Astrocyte (in vitro differentiated cells and primary cell): ENCODE data around the gene SHROOM3. TPM values are rescaled to one million over a fixed set of nuclear protein-coding genes. Genes with fewer than 3 reads are reported as not detected.

Experiments
- DNase-seq: peaks from one replicate; pipeline ENCODE4 v3.0.0-alpha.2; 2010; ENCODE audit warnings: low read depth
- FAIRE-seq: peaks from 2 replicates; lab custom pipeline; 2011; peaks lifted over from hg19 to GRCh38; lab: Jason Lieb, UNC
- H2AFZ ChIP-seq: 2 replicates; pipeline ENCODE4 v1.6.0; 2012; ENCODE audit warnings: low read depth, low read length, inconsistent platforms
- H3K27ac ChIP-seq: 2 replicates; pipeline ENCODE4 v1.5.1; 2011; ENCODE audit warnings: low read depth, low read length, inconsistent platforms
- H3K27me3 ChIP-seq: 2 replicates; pipeline ENCODE4 v1.6.0; 2011; ENCODE audit warnings: low read length, inconsistent platforms; ENCODE audit not compliant: insufficient read depth
- H3K36me3 ChIP-seq: 2 replicates; pipeline ENCODE4 v1.5.1; 2011; ENCODE audit warnings: low read length, inconsistent platforms; ENCODE audit not compliant: insufficient read depth
- H3K4me1 ChIP-seq: 2 replicates; pipeline ENCODE4 v1.5.1; 2011; ENCODE audit warnings: low read length, inconsistent platforms; ENCODE audit not compliant: insufficient read depth
- H3K4me2 ChIP-seq: 2 replicates; pipeline ENCODE4 v1.6.0; 2012; ENCODE audit warnings: low read length, inconsistent platforms
- H3K4me3 ChIP-seq: 2 replicates; pipeline ENCODE4 v1.5.1; 2011; ENCODE audit warnings: low read depth, mild to moderate bottlenecking, low read length, inconsistent platforms; ENCODE audit not compliant: insufficient read depth
- H3K79me2 ChIP-seq: 2 replicates; pipeline ENCODE4 v1.6.0; 2012; ENCODE audit warnings: mild to moderate bottlenecking, low read length, inconsistent platforms; ENCODE audit not compliant: insufficient read depth
- H3K9ac ChIP-seq: 2 replicates; pipeline ENCODE4 v1.6.0; 2012; ENCODE audit warnings: mild to moderate bottlenecking, low read length, inconsistent platforms
- H3K9me3 ChIP-seq: 2 replicates; pipeline ENCODE4 v1.5.1; 2012; ENCODE audit warnings: low read depth, mild to moderate bottlenecking, low read length, inconsistent platforms; ENCODE audit not compliant: insufficient read depth
- H4K20me1 ChIP-seq: 2 replicates; pipeline ENCODE4 v1.6.0; 2012; ENCODE audit warnings: low read length, inconsistent platforms; ENCODE audit not compliant: insufficient read depth
- H3K27ac Mint-ChIP-seq: one replicate; pipeline ENCODE4 v1.8.0; 2021; ENCODE audit warnings: mild to moderate bottlenecking, mixed read lengths; ENCODE audit not compliant: unreplicated experiment
- H3K27me3 Mint-ChIP-seq: one replicate; pipeline ENCODE4 v1.8.0; 2021; ENCODE audit warnings: low read depth, mixed read lengths; ENCODE audit not compliant: unreplicated experiment
- H3K36me3 Mint-ChIP-seq: one replicate; pipeline ENCODE4 v1.8.0; 2021; ENCODE audit warnings: low read depth, mixed read lengths; ENCODE audit not compliant: unreplicated experiment
- H3K4me1 Mint-ChIP-seq: one replicate; pipeline ENCODE4 v1.8.0; 2021; ENCODE audit warnings: low read depth, mixed read lengths; ENCODE audit not compliant: unreplicated experiment
- H3K4me3 Mint-ChIP-seq: one replicate; pipeline ENCODE4 v1.8.0; 2021; ENCODE audit warnings: mild to moderate bottlenecking, moderate library complexity, mixed read lengths; ENCODE audit not compliant: unreplicated experiment
- H3K9me3 Mint-ChIP-seq: one replicate; pipeline ENCODE4 v1.8.0; 2021; ENCODE audit warnings: mild to moderate bottlenecking, mixed read lengths; ENCODE audit not compliant: unreplicated experiment
- CTCF ChIP-seq: IDR thresholded peaks from 2 replicates; pipeline ENCODE4 v1.5.1; 2011; ENCODE audit warnings: low read depth, mild to moderate bottlenecking, inconsistent platforms, low read length, moderate library complexity; ENCODE audit not compliant: insufficient read depth
- EZH2 ChIP-seq: IDR thresholded peaks from 2 replicates; pipeline ENCODE4 v1.6.1; 2012; ENCODE audit warnings: mild to moderate bottlenecking, low read length, inconsistent platforms; ENCODE audit not compliant: insufficient read depth
- total RNA-seq: library from RNA; stranded (reverse); gene quantifications from 2 replicates; pipeline ENCODE4 v1.2.1, GENCODE V29; 2021

The SHROOM3 gene
- total RNA-seq, 1 donor from 2014 or later = 64.6 TPM

DNA sequence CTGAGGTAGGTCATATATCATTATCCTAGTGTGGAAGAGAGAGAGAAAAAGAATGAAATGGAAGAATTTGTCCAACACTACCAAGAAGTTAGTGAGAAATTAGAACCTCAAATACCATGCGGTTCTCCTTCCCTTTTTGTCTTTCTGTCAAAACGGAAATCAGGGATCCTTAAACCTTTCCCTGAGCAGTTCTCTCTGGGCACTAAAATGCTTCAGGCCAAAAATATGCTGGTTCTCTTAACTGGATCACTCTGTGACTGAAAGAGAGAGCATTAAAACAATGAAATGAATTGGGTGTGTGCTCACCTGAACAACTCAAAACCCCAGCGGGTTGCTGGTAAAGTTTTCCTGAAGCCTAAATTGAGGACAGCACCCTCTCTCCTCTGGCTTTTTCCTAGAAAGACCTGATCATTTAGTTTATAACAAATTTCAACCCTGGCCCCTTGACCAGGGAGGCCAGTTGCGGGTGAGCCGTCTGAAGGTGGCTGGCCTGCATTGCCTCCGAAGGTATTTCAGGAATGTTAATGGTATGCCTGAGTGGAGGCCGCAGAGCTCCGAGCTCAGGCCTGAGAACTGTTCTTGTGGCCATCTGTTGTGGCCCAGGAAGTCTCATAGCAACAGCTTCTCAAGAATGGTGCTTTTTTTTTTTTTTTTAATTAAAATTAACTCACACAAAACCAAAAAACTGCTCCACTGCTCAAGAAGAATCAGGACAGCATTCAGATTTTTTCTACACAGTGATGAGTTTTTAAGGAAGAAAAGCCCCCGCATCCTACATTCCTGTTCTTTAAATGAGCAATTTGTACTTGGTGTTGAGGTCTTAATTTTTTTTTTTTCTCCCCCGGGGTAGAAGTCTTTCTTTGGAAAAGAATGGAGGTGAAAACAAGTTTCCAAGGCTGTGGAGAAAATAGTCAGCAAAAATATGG is 155.1 kb downstream of the SHROOM3 start:
- H3K4me1 ChIP-seq = peaks cover 43% of the 10 kb centered on the region
- peak; percentile 86 for FAIRE-seq

DNA sequence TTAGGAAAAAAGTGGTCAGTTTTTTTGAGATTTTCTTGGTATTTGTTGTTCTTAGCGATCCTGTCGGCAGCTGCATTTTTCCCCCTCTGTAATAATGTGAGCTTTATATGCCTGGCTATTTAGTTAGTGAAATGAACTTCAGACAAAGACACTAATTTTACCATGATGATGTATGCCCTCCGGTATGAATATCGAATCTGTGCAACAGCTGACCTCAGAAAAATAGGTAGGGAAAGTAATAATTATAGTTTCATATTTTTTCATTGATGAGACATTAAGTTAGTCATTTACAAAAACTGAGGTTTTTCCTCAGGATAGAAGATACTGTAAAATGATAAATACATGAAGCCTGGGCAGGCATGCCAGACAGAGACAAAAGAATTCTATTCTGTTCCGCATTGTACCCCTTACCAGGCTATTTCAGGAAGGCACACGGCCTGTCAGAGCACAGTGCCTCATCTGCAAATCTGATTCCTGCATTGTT is 155.8 kb downstream of the SHROOM3 start:
- H3K27me3 Mint-ChIP-seq = no peaks in the 10 kb centered on the region
- H3K4me3 Mint-ChIP-seq = peak overlapping the region; percentile 29
- peaks cover 36% of the 10 kb centered on the region for H3K4me1 ChIP-seq
- peak overlapping the region; percentile 39 for H3K4me3 ChIP-seq
- DNase-seq (peak; percentile 82), FAIRE-seq (peak; percentile 87)
- H3K4me2 ChIP-seq = peak overlapping the region; percentile 74
- H3K9me3 Mint-ChIP-seq = no peaks in the 10 kb centered on the region
- peak overlapping the region; percentile 91 for H3K9ac ChIP-seq
- peak overlapping the region; percentile 98 for H3K27ac Mint-ChIP-seq
- peak overlapping the region; percentile 98 for H3K27ac ChIP-seq
- peaks cover 54% of the 10 kb centered on the region for H3K4me1 Mint-ChIP-seq
- no peaks in the 10 kb centered on the region for H3K27me3 ChIP-seq
- no peaks in the 10 kb centered on the region for H3K36me3 ChIP-seq
- peaks cover 20% of the 10 kb centered on the region for H3K79me2 ChIP-seq
- TF ChIP-seq CTCF (no peak), EZH2 (no peak)
- no peaks in the 10 kb centered on the region for H4K20me1 ChIP-seq
- H3K9me3 ChIP-seq = no peaks in the 10 kb centered on the region
- peaks cover 16% of the 10 kb centered on the region for H3K36me3 Mint-ChIP-seq
- peak overlapping the region; percentile 13 for H2AFZ ChIP-seq

More for the DNA sequence above, 155.1 kb downstream of the SHROOM3 start:
- no peaks in the 10 kb centered on the region for H3K9me3 ChIP-seq
- H4K20me1 ChIP-seq = no peaks in the 10 kb centered on the region
- no peak overlapping the region for H2AFZ ChIP-seq
- Mint-ChIP-seq H3K4me3 (peak overlapping the region; percentile 29), H3K4me1 (peaks cover 59% of the 10 kb centered on the region), H3K36me3 (peaks cover 10% of the 10 kb centered on the region), H3K27me3 (no peaks in the 10 kb centered on the region), H3K27ac (peak overlapping the region; percentile 98), H3K9me3 (no peaks in the 10 kb centered on the region)
- no peaks in the 10 kb centered on the region for H3K27me3 ChIP-seq
- H3K27ac ChIP-seq = peak overlapping the region; percentile 98
- TF ChIP-seq EZH2 (no peak), CTCF (no peak)
- H3K4me2 ChIP-seq = peak overlapping the region; percentile 74
- peak overlapping the region; percentile 91 for H3K9ac ChIP-seq
- H3K79me2 ChIP-seq = peaks cover 17% of the 10 kb centered on the region
- DNase-seq = peak; percentile 98
- H3K4me3 ChIP-seq = peak overlapping the region; percentile 39
- no peaks in the 10 kb centered on the region for H3K36me3 ChIP-seq
